Measurements from ENCODE around the gene SREK1. TPM values are rescaled to one million over a fixed set of nuclear protein-coding genes. Genes with fewer than 3 reads are reported as not detected.

Gene SREK1
- total RNA-seq, 4 donors from 2014 or later = 18.7 to 95.0 (median 54.4) TPM

GRCh38 chr5:66180282-66181155, 36.4 kb downstream of the SREK1 start:
- Histone ChIP-seq H3K27me3 (no peaks in the 10 kb centered on the region), H3K4me3 (no peak overlapping the region), H3K27ac (no peak overlapping the region), H3K9me3 (no peaks in the 10 kb centered on the region), H3K36me3 (peaks cover 0 to 80% (median 6%) of the 10 kb centered on the region in 3 donors), H3K4me1 (peaks cover 0 to 4% (median 0%) of the 10 kb centered on the region in 3 donors)
- DNase-seq = no peak
- TF ChIP-seq POLR2A (IDR thresholded peaks at IDR 0.05) = no peak
- TF ChIP-seq CTCF (IDR thresholded peaks at IDR 0.05) = no peak
- 88 to 91% methylated on average over 3 of the region's 3 CpGs for WGBS, 2 donors
- intact Hi-C loops (cut with DNase I) = no loop called here

- H3K9me3 ChIP-seq = no peaks in the 10 kb centered on the region
- TF ChIP-seq CTCF (IDR thresholded peaks at IDR 0.05) (no peak), POLR2A (IDR thresholded peaks at IDR 0.05) (no peak)
- peaks cover 0 to 24% (median 0%) of the 10 kb centered on the region in 3 donors for H3K36me3 ChIP-seq
- no peaks in the 10 kb centered on the region for H3K27me3 ChIP-seq
- WGBS, 2 donors = 57 to 63% methylated on average over 3 of the region's 3 CpGs
- H3K27ac ChIP-seq = no peak overlapping the region
- H3K4me1 ChIP-seq = peaks cover 0 to 13% (median 0%) of the 10 kb centered on the region in 3 donors
- DNase-seq = no peak
- H3K4me3 ChIP-seq = no peak overlapping the region
- intact Hi-C loops (cut with DNase I) = no loop called here
Measured at GRCh38 chr5:66186108-66186507, 42.0 kb downstream of the SREK1 start.

GRCh38 chr5:66193419-66193818, 49.3 kb downstream of the SREK1 start:
- H3K36me3 ChIP-seq = no peaks in the 10 kb centered on the region
- H3K4me3 ChIP-seq = no peak overlapping the region
- intact Hi-C loops (cut with DNase I) = no loop called here
- H3K27ac ChIP-seq = no peak overlapping the region
- no peak for DNase-seq
- no peak for TF ChIP-seq POLR2A (IDR thresholded peaks at IDR 0.05)
- no peak for TF ChIP-seq CTCF (IDR thresholded peaks at IDR 0.05)
- no peaks in the 10 kb centered on the region for H3K4me1 ChIP-seq
- no peaks in the 10 kb centered on the region for H3K27me3 ChIP-seq
- no peaks in the 10 kb centered on the region for H3K9me3 ChIP-seq

GRCh38 chr5:66197764-66198405, 53.8 kb downstream of the SREK1 start:
- DNase-seq = no peak
- H3K9me3 ChIP-seq = no peaks in the 10 kb centered on the region
- no peak overlapping the region for H3K4me3 ChIP-seq
- H3K4me1 ChIP-seq = no peaks in the 10 kb centered on the region
- no peaks in the 10 kb centered on the region for H3K36me3 ChIP-seq
- no peak for TF ChIP-seq CTCF (IDR thresholded peaks at IDR 0.05)
- TF ChIP-seq POLR2A (IDR thresholded peaks at IDR 0.05) = no peak
- H3K27me3 ChIP-seq = no peaks in the 10 kb centered on the region
- H3K27ac ChIP-seq = no peak overlapping the region
- 40 to 76% methylated on average over 1 to 3 of the region's 4 CpGs for WGBS, 2 donors
- intact Hi-C loops (cut with DNase I) = no loop called here

- intact Hi-C loops (cut with DNase I) = no loop called here
- no peaks in the 10 kb centered on the region for H3K9me3 ChIP-seq
- no peak for TF ChIP-seq POLR2A (IDR thresholded peaks at IDR 0.05)
- TF ChIP-seq CTCF (IDR thresholded peaks at IDR 0.05) = no peak
- no peaks in the 10 kb centered on the region for H3K36me3 ChIP-seq
- no peak for DNase-seq
- H3K27ac ChIP-seq = no peak overlapping the region
- H3K27me3 ChIP-seq = no peaks in the 10 kb centered on the region
- 60% methylated on average over 1 of the region's 1 CpG; no CpG with 5 or more reads in 1 of the 2 donors for WGBS, 2 donors
- no peak overlapping the region for H3K4me3 ChIP-seq
- no peaks in the 10 kb centered on the region for H3K4me1 ChIP-seq
Measured at GRCh38 chr5:66198837-66199236, 54.7 kb downstream of the SREK1 start.
